Activated T-cell treated with anti-CD3 and anti-CD28 coated beads for 48 hours (primary cell): ENCODE data around the gene PEX5L.
"Not testable (repeated sequence)": the region's sequence is repeated elsewhere in the genome, so short reads cannot be mapped to it uniquely, and the experiment has no call there.

ENCODE experiments used
- DNase-seq: peaks from one replicate; pipeline ENCODE4 v3.0.0-alpha.2; 2020; ENCODE audit warnings: low read depth

Gene PEX5L

DNA sequence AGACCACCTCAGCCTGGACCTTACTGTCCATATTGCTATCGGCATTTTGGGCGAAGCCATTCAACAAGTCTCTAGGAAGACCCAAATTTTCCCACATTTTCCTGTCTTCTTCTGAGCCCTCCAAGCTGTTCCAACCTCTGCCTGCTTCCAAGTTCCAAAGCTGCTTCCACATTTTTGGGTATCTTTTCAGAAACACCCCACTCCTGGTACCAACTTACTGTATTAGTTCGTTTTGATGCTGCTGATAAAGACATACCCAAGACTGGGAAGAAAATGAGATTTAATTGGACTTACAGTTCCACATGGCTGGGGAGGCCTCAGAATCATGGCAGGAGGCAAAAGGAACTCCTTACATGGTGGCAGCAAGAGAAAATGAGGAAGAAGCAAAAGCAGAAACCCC, 28.4 kb downstream of the PEX5L start:
- DNase-seq, result not testable (repeated sequence)

DNA sequence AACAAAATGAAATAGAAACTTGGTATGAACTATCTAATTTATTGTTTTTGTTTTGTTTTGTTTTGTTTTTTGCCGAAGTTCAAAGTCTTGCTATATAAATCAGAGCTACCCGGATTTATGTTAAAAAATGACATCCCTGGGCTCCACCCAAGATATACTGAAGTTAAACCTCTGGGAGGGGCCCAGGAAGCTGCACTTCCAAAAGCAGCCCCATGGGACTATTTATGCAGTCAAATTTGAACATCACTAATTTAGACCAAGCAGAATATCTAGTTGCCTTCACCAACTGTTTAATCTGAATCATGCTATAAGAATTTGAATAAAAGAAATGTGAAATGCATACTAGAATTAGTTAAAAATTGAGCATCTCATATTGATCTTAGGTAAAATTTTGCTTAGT, 32.2 kb downstream of the PEX5L start:
- DNase-seq, result no peak

DNA sequence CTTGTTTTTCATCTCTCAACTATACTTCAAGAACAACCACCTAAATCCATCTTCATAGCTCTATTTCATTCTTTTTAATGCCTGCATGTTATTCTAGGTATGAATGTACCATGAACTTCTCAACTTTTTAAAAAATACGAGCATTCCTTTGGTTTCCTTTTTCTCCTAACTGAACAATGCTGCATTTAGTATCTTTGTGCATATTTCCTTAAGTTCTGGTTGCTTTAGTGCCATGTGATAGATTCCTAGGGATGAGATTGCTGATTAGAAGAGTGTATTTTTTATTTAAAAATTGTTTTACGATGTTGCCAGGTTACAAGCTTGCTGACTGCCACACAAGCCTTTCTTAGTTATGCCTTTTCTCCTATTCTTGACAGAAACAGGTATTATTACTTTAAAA, 34.7 kb downstream of the PEX5L start:
- no peak for DNase-seq

DNA sequence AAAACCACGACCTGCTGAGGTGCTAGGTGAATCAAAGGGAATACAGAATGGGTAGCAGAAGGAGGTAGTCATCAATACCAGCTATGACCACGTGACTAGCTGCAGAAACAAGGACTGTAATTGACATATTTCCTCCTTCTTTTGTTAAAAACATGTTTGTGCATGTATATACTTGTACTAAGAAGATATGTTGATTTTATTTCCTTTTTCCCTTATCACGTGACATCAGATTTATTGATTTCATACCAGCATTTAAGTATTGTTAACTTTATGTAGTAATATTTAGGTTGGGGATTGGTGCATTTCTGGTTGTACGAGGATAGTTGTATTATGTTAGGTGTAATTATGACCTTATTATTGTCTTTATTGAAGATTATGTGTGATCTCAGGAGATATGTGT, 36.2 kb downstream of the PEX5L start:
- no peak for DNase-seq

DNA sequence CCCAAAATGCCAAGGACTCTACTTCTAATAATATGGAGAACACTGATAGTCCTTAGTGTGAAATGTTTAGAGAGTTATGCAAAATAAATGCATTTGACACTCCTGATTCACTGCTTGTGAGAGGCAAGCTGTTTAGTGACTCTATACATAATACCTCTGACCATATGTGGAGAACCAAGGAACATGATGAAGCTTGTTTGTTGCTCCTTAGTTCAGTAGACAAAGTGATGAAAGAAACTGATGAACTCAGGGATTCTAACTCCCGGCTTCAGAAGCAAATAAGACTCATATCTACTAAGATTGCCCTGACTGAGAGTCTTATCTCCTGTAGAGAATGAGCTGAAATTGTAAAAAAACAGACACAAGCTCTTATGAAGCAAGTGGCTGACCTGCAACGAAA, 41.3 kb downstream of the PEX5L start:
- no peak for DNase-seq

DNA sequence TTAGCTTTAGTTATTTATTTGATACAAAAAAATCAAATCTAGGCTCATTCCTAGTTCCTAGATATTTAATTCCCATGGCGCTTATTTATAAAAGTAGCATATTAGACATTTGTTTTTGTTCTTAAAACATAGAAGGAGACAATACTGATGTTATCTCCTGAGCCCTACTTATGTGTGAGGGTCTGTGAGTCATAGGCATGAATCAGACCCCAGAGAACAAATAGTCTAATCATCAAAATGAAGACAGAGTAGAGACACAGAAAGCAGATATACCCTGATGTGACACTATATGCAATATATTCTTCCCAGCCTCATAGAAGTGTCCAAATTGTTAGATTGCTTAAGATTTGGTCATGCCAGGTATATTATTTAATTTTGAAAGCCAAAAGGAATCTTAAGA, 44.9 kb downstream of the PEX5L start:
- no peak for DNase-seq

DNA sequence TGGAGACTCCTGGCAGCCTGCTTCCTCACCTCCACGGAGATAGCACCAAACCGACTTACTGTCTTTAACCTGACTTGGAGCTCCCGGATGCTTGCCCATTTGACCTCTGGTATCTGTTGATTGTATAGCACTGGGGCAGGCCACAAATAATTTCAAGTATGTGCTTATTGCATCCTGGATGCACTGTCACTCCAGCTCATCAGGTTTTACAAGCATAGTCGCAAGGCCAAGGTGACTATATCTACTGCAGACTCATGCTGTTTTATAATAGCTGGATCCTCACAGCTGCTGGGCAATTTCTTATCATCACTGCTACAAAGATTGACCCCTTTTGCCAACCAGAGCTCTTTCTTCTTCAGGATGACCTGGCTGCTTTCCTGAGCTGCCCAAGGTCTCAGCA, 45.6 kb downstream of the PEX5L start:
- no peak for DNase-seq

DNA sequence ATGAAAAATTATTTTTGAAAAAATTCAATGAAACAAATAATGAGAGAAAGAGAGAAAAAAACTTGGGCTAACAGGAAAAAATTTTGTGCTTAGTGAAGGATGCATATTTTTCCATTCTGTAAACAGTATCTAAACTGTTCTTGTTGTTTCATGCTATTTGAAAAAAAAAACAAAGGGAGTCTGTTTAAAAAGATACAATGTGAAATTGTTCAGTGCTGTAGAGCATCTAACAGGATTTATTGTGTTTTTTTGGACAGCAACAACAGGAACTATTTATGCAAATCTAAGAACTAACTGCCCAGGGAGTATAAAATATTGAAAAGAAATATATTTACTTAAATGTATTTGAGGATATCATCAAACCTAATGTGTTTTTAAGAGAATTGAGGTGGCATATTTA, 55.1 kb downstream of the PEX5L start:
- DNase-seq, result no peak

DNA sequence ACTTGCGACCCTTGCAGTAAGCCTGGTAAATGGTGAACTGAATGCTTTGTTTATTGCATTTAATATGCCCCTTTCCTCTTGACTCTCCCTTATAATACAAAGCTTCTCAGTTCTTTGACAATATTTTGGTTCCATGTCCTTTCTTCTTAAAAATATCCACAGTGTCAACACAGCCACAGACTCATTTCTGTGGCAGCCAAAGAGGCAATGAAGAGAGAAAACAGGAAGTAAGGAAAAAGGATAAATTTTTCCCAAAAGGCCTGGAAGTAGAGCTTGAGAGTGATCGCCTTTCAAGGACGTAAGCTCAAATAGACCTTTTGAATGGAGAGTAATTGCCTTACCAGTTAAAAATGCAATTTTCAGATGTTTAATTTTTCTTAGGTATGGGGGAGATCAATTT, 59.4 kb downstream of the PEX5L start:
- no peak for DNase-seq

DNA sequence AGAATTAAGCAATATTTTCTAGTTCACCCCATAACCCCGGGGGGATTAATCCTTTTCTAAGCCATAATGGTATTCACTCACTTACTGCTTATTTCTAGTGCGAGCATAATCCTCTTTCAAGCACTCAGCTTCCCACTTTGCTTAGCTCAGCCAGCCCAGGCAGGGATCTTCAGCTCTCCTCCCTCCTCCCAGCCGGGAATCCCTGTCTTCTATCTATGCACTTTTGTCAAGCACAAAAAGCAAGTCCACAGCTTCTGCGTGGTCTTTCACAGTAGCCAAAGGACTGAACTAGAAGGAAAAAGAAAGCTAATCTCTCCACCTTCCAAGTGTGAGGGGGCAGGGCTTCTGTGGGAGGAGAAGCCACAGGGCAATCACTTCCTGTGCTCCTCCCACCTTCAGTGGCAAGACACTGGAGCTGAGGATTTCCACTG, 62.8 kb downstream of the PEX5L start:
- DNase-seq, result no peak

DNA sequence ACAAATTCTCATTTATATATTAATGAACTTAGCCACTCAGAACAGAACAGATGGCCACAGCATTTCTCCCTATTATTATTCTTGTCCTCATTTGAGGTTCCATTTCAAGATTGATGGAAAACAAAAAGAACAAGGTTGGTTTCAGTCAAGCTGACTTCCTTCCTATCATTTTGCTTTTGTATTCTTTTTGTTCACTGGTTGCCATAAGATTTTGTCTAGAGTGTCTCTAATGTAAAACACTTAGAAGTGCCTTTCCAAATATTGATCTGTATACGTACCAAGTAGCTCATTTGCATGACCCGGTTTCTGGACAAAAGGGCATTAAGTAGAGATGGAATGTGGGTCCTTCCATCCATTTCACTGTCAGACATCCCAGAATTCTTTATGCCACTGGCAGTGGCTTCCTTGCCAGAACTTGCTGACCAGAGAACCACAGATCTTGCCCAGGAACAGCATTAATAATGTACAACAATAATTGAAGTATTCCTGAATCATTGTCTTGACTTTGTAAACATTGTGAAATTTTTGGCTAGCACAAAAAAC, 63.8 kb downstream of the PEX5L start:
- no peak for DNase-seq

DNA sequence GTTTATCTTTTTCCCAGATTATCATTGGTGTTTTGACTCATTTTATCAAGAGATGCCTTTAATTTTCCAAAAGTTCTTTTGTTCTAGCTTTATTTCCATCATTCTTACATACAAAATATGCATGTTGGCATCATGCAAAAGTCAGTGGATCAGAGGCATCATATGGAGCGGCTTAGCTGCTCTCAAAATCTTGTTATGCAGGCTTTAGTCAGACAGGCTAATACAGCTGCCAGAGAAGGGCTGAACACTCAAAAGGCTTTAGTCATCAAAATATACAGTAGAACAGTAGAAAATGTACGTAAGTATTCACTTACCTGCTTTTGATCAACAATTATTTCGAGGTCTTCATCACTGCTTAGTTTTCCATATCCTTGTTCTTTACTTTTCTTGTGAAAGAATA, 65.5 kb downstream of the PEX5L start:
- no peak for DNase-seq

DNA sequence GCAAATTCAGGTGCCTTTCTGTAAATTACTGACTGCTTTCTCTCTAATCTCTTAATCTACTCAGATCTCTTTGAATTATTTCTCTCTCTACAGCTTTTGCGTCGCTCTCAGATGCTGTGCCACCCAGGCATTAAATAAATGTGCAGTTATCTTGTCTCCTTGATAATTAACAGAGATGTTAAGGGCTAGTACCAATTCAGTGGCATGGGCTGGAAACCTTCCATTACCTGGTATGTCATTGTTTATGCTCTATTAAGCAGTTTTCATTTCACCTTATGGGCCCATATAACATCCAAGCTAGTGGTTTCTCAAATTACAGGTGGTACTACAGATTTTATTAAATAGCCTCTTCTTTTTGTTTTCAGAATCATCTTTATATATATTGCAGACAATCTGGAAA, 66.0 kb downstream of the PEX5L start:
- DNase-seq, result no peak

DNA sequence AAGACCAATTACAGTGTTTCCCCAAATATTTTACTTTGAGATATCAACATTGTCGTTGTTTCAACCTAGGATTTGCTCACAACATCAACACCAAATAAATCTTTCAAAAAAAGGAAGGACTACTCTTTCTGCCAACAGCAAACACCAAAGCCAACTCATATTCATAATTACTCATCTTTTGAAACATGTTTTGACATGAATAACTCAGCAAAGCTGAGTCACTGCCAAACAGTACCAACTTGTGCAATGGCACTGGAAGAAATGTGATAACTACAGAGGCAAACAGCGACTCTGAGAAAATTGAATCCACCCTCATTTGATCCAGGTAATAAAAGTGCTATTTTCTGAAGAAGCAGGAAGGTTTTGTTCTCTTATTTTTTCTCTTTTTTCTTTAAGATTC, 67.2 kb downstream of the PEX5L start:
- DNase-seq, result no peak

DNA sequence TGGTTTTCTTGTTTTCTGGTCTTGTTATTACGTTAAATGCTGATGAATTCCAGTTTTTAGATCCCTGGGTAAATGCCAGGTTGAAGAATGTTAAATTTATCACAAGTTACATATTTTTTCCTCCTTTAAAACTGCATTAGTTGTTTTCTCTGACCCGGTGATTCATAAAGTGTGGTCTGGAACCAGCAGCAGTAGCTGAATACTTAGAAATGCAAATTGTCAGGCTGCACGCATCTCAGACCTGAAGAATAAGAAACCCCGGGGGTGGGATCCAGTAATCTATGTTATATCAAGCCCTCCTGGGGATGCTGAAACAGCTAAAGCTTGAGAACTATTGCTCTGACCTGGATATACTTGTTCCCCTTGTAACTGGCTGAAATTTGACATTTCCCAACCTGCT, 69.1 kb downstream of the PEX5L start:
- no peak for DNase-seq

DNA sequence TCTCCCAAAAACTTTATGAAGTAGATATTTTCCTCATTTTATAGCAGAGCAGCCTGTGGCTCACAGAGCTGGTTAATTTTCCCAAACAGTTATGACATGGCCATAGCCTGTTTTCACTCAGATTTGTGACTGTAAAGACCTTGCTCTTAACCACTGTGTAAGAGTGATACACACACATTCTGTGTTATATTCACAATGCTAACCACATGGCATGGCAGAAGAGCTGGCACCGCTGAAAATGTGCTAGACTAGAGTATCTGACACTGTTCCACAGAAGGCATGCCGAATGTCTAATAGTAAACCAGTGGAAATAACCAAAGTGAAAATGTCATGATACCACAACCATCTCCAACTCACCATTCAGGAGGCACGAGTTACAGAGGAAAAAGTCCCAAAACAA, 71.8 kb downstream of the PEX5L start:
- DNase-seq, result no peak

DNA sequence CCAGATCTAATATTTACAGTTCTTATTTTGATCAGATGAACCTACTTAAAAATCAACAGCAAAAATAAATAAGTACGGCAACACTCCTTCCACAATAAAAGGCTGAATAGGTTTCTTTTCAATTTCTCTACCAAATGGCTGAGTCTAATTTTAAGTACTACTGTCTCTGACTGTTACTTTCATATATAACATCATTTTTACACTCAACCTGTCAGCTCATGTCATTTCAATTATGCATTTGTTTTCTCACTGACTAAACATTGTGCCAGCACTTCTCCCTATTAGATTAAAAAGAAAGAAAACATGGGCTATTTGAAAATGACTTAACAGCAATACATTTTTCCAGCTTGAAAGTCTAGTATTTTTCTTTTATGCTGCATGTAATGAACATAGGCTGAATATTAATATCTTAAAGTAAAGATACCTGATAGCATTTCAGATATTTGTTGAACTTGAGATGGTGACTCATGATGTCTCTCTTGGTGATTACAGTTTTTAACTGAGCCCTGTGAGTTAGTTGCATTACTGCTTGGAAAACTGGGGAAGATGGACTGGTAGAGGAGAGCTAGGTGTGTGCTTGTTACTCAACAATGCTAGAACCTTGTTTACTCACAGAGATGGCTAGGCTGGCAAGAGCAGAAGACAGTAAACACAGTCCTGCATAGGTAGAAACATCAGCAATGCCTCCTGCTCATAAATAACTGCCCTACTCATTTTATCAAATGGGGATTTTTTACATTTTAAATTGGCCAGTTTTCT, 73.9 kb downstream of the PEX5L start:
- DNase-seq, result no peak

DNA sequence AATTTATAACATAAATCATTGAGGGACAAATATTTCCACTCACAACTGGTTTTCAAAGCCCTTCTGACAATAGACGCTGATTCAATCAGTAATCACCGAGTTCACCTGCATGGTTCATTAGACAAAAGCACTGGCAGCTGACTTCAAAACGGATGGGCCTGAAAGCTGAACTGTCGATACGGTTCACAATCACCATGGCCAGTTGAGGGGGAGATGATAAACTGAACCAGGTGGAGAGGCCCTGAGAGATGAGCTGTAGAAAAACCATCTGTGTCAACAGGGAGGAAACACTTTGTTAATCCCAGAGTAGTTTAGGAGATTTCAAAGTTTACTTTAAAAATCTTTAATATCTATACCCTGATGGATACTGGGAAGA, 75.0 kb downstream of the PEX5L start:
- DNase-seq, result no peak

DNA sequence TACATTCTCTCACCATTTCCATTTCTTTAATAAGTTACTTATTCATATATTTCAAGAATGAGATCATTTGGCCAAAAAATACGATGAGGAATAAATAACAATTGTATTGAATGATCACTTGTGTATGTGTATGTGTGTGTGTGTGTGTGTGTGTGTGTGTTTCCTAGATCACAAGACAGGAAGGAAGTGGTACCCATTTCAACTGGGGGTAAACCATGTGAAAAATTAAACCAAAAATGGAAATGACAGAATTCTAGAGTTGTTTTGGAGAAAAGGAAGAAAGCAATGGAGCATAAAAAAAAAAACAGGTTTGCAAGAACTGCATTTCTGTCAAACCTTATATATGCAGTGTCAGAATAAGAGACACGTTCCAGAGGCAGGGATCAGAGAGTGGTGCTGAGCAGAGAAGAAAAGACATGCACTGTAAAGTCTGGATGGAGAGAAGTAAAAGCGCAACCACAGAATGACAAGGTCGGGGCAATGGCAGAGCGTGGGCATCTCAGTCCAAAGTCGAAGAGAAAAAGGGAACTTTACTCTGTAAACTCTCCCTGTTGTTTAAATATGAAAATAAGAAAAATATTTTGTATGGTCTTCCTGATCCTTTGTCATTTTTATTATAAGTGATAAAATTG, 75.5 kb downstream of the PEX5L start:
- no peak for DNase-seq

DNA sequence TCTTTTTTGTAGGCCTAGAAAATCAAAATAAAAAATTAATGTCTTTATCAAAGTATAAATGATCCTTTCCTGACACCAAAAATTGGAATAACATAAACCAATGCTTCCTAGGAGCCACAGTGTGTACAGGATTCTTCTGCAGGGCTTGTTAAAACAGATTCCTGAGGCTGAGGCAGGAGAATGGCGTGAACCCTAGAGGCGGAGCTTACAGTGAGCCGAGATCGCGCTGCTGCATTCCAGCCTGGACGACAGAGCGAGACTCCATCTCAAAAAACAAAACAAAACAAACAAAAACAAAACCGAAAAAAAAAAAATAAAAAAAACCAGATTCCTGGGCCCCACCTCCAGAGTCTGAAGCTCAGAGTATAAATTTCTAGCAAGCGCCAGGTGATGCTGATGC, 78.0 kb downstream of the PEX5L start:
- no peak for DNase-seq

DNA sequence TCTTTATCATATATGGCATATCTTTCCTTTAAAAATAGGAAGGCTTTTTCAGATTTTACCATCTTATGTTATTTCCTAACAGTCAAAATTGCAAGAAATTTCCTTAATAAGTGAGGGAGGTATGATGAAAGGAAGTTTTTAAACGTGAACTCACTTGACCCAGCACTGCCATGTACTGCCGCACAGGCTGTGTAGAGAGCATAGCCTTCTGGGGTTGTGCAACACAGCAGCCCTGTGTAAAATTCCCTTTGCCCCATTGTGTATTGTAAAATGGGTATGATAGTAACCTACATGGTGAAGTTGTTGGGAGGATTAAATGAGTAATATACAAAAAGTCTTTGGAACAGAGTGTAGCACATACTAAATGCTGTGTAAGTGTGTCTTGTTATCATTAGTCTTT, 78.6 kb downstream of the PEX5L start:
- no peak for DNase-seq

DNA sequence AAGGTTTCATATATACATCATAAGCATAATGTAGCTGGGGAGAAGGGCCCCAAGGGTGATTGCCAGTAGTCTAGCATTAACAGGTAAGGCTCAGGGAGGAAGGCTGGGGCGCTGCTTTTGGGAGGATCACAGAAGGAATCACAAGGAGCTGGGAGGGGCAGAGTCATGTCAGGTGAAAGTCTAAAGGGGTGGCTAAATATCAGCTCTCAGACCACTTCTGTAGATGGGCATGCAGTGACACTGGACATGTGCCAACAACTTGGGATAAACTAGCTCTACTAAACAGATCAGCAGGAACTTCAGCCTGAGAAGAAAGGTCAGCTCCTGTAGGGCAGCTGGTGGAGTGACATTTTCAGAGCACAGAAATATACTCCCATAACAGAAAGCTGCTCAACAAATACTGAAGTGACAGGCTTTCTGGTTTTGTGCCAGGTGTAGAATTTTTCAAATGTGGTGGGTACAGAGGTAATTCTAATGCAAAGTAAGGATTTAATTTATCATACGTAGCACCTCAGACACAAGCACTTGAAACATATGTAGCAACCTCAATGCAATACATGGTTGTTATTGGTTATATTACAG, 79.4 kb downstream of the PEX5L start:
- DNase-seq, result no peak

DNA sequence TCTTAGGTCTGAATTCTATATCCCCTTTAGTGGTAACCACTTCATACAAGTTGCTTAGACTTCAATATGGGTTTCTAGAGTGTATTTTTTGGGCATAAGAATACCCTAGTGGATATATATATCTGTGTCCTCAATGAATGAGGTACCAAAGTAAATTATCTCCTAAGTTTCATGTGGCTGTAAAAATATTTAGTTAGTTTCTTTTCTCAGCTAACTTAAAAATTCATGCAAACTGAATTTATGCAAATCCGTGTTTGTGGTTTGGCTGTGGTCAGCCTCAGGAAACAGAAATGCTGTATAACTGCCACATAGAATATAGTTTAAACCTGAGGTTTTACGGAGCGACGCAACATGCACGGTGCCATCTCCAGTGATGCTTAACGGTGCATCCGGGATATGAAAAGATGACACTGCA, 80.3 kb downstream of the PEX5L start:
- DNase-seq, result no peak

DNA sequence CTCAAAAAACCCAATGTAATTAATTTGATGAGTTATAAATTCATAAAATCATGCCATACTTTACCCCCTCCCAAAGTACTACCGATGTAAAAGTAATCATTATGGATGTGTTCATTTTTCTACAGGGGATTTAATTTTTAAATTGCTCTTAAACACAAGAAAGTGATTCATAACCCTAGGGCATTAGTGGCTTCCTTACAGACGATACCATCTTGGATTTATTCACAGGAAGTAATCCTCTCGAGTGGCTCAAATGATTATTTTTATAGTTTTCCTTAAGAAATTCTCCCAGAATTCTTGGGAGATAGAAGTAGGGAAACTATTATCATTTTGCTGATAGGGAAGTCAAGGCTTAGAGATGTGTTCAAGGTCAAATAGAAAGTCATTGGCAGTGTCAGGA, 80.9 kb downstream of the PEX5L start:
- no peak for DNase-seq
